Measurements from ENCODE around the gene SAMSN1.

Gene SAMSN1

DNA sequence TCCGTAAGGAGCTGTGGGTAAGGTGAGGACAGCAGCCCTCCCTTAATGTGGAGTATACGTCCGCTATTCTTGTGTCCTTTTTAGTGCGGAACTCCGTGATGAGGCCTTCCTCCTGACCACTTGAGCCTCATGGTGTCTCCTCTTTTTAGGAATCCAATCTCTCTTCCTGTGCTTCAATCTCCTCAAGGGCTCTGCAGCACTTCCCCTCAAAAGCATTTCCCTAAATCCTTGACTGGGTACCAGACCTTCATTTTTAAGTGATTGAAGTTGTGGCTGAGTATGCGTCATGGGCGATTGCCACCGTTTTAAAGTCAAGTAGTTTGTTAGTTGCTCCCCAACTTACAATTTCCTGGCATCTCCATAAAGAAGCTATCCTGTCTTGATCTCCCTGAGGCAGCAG lies 62.8 kb downstream of the SAMSN1 start:
- DNase-seq: no peak

DNA sequence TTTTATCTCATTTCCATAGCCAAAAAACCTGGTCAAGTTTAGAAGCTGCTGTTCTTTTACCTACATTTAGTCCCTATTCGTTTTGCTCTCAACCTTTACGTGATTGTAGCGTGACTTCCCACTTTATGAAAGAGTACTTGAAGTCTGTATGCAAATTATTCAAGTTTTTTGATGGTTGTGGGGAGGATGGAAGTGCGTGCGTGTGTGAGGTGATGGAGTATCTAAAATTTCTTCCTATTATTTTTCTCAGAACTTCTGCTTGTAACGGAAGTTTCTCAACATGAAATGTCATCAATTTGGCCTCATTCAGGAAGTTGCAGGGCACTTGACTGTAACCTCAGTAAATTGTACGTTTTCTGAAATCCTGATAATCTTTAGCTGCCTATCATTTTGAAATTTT lies 64.0 kb downstream of the SAMSN1 start:
- no peak for DNase-seq

GRCh38 chr21:14480411-14481031 lies 65.6 kb downstream of the SAMSN1 start:
- DNase-seq: no peak

- DNase-seq: no peak
Observed at GRCh38 chr21:14479241-14479786, 66.8 kb downstream of the SAMSN1 start.

DNA sequence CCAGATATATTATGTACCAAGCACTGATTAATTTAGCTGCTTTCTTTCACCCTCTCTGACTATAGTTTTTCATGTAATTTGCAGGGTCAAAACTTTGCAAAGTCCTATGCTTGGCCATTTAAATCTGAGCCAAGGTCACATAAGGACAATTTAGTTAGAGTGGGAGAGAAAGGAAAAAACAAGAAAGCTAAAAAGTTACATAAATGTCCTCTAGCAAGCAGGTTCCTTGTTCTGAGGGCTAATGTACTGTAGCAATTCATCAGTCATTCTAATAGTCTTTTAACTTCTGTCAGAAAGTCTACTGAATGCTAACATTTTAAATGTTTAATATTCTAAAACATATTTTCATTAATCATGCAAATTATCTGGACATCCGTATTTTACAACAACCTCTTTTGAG lies 68.3 kb downstream of the SAMSN1 start:
- DNase-seq: no peak

GRCh38 chr21:14477133-14477532 lies 69.0 kb downstream of the SAMSN1 start:
- DNase-seq: no peak

GRCh38 chr21:14474995-14475394 lies 71.1 kb downstream of the SAMSN1 start:
- DNase-seq: no peak

- DNase-seq: no peak
Observed at GRCh38 chr21:14469641-14470040, 76.5 kb downstream of the SAMSN1 start.

GRCh38 chr21:14466715-14467114 lies 79.4 kb downstream of the SAMSN1 start:
- DNase-seq: no peak

DNA sequence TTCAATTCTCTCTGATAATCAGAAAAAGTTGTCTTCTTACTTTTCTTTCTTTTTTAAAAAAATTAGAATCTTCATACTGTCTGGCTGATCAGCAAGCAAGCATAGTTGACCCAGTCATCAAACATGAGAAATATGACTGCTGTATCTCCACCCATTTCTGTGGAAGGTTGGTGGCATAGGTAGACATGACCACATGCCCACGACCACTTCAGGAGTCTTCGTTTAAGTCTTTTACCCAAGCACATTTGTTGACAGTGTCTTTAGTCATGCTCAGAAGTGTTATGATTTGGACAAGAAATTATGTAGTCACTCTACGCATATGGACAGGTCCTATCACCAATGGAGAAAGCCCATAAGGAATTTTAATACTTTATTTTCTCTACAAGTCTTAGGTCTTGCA lies 88.4 kb downstream of the SAMSN1 start:
- DNase-seq: no peak

DNA sequence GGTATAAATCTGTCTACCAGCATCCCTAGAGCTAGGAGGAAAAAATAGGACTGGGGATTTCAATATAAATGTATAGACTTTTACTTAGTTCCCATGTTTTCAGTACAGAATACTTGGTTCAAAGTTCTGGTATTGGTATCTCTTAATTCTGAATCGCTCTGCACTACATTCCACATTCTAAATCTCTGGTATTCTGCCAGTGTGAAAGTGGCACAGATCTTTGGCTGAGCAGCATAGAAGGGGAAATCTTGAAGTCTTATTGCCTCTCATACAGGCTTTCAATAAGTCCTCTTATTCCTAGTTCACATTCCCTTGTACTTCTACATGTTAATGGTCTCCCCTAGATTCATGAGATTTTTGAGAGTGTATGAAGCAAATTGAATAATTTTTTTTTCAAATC lies 89.2 kb downstream of the SAMSN1 start:
- no peak for DNase-seq

- DNase-seq: no peak
Observed at GRCh38 chr21:14454016-14455009, 91.8 kb downstream of the SAMSN1 start.

DNA sequence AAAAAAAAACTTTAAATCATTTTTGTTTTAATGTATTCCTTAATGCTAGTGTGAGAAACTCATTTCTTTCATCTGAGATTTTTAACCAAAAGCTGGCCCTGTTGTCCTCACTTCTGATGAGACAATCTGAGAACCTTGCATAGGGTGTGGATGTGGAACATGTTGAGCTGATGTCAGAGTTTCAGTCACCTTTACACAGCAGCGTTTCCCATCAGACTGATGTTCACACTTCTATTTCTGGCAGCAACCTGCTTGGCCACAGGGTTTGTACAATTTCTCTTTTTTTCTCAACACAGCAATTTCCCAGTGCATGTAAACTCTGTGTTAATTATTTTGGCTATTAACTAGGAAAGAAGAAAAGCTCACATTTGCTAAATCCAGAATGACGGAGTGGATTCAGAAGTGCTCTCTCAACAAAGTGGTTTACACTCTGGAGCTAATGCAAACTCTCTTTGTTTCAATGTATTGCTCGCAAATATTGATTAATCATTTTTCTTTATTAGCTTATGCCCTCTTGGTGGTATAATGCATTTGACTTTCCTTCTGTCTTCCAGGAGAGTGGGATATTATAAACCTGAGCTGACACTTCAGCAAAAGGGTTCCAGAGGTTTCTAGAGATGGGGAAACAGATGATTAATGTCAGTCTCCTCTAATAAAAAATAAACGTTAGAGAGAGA lies 92.6 kb downstream of the SAMSN1 start:
- no peak for DNase-seq

DNA sequence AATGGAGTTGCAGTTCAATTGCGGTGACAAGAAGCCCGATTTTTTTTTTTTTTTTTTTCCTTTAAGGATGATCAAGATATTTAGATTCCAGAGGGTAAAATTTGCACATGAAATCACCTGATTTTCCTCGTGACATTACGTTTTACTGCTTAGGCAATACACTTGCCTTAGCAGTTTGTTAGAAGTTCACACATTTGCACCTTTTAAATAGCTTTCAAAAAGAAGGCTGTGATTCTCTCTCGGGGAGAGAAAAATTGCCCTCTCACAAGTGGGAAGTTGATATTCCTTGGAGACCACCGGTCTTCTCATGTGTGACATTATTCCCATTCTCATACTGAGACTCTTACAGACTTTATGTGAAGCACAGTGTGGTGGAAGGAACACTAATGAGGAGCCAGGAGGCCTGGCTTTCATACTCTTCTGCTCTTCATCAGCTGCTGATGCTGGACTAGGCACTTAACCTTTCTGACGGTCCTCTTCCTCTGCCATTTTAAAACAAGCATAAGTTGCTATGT lies 93.3 kb downstream of the SAMSN1 start:
- no peak for DNase-seq

DNA sequence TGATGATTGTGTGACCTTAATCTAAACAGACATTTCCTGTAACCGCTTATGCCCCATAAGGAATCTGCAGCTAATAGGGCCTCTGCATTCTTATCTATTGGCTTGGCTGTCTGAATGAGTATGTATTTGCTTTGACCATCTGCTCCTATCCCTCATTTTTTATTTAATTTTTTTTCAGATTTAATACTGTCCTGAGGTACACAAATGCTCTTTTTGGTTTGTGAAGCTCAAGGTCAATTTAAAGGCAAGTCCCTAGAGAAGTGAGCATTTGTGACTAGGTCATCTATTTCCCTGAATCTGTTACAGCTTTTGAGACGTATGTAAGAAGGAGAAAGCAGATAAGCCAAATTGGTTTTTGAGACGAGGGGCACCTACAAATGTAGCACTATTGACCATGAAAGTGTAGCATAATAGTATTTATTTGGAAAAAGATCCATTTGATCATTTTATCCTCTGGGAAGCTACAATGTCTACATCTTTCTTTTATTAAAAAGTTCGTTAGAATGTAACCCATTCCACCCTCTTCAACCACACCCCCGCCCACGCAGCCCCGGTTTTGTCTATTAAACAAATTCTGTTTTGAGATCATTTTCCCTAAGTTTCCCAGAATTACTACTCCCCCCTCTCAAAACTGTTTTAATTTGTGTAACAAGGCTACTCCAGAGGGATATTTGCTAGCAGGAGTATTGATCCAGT lies 93.9 kb downstream of the SAMSN1 start:
- no peak for DNase-seq

- DNase-seq: no peak
Observed at GRCh38 chr21:14451546-14451945, 94.6 kb downstream of the SAMSN1 start.

DNA sequence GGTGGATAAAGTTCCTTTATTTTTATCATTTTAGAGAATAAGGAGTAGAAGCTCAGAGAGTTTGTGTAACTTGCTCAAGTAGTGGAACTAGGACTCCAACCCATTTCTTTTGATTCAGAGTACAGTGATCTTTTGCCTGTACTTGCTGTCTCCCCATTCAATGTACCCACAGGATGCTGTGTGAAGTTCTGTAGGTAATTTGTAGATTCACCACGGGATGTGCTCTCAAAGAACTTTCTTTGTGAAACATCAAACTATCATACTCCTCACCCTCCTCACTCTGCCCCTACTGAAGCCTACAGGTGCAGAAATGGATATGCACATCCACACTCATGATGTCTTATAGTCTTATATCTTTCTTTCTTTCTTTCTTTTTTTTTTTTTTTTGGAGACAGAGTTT lies 97.3 kb downstream of the SAMSN1 start:
- DNase-seq: no peak

DNA sequence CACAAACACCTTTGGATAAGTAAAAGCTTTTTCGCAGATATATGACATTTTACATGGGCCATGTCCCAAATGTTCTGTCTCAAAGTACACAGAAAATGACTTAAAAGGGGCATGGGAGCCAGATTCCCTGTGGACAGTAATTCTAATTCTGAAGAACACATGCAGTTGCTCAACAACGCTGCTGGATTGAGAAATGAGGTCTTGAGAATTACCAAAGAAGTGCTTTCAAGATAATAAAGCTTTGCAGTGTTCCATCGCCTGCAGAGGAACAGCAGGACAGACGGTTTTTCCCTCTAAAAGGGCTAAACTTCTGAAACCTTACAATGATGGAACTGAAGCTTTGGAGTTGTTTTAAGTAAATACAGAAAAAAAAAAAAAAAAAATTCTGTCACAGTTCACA lies 107.9 kb downstream of the SAMSN1 start:
- DNase-seq: no peak

DNA sequence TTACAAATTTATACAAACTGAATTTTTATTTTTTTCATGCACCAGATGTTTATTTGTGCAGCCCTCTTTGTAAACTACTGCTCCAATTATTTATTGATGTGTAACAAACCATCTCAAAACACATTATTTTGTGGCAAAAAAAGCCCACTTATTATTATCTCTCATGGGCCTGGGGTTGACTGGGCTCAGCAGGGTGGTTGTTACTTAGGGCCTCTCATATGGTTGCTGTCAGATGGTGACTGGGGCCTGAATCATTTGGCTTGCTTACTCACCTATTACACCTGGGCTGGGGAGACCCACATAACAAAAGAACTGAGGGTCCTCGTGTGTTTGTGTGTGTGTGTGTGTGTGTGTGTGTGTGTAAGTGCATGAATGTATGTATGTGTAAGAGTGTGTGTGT lies 110.7 kb downstream of the SAMSN1 start:
- DNase-seq: no peak

Data from NCI-H510A (cell line).